ENCODE data around the gene C10orf143.

The C10orf143 gene

GRCh38 chr10:130141460-130141859 is 30.8 kb upstream of the C10orf143 start:
- H3K9me3 ChIP-seq (ENCODE audit: severe bottlenecking) = no peaks in the 10 kb centered on the region
- no peak for DNase-seq (ENCODE audit: low spot score)
- no peak overlapping the region for H3K4me3 ChIP-seq (ENCODE audit: severe bottlenecking)
- ATAC-seq (ENCODE audit: low read depth) = no peak
- peaks cover 29% of the 10 kb centered on the region for H3K4me1 ChIP-seq (ENCODE audit: insufficient read depth, poor library complexity, severe bottlenecking)
- H3K27me3 ChIP-seq (ENCODE audit: insufficient read depth, poor library complexity, severe bottlenecking) = no peaks in the 10 kb centered on the region
- H3K36me3 ChIP-seq (ENCODE audit: low read depth) = peaks cover 75% of the 10 kb centered on the region
- H3K27ac ChIP-seq (ENCODE audit: poor library complexity, severe bottlenecking) = no peak overlapping the region
- TF ChIP-seq CTCF (IDR thresholded peaks at IDR 0.05; ENCODE audit: poor library complexity, severe bottlenecking) = no peak

GRCh38 chr10:130141038-130141437 is 30.4 kb upstream of the C10orf143 start:
- ATAC-seq (ENCODE audit: low read depth) (no peak), DNase-seq (ENCODE audit: low spot score) (no peak)
- Histone ChIP-seq H3K4me3 (ENCODE audit: severe bottlenecking) (no peak overlapping the region), H3K4me1 (ENCODE audit: insufficient read depth, poor library complexity, severe bottlenecking) (peaks cover 29% of the 10 kb centered on the region), H3K9me3 (ENCODE audit: severe bottlenecking) (no peaks in the 10 kb centered on the region), H3K27ac (ENCODE audit: poor library complexity, severe bottlenecking) (no peak overlapping the region), H3K36me3 (ENCODE audit: low read depth) (peaks cover 70% of the 10 kb centered on the region), H3K27me3 (ENCODE audit: insufficient read depth, poor library complexity, severe bottlenecking) (no peaks in the 10 kb centered on the region)
- TF ChIP-seq CTCF (IDR thresholded peaks at IDR 0.05; ENCODE audit: poor library complexity, severe bottlenecking) = no peak

- Histone ChIP-seq H3K27me3 (ENCODE audit: insufficient read depth, poor library complexity, severe bottlenecking) (no peaks in the 10 kb centered on the region), H3K4me3 (ENCODE audit: severe bottlenecking) (no peak overlapping the region), H3K4me1 (ENCODE audit: insufficient read depth, poor library complexity, severe bottlenecking) (peaks cover 29% of the 10 kb centered on the region), H3K36me3 (ENCODE audit: low read depth) (peaks cover 64% of the 10 kb centered on the region), H3K27ac (ENCODE audit: poor library complexity, severe bottlenecking) (no peak overlapping the region), H3K9me3 (ENCODE audit: severe bottlenecking) (no peaks in the 10 kb centered on the region)
- DNase-seq (ENCODE audit: low spot score) (no peak), ATAC-seq (ENCODE audit: low read depth) (no peak)
- no peak for TF ChIP-seq CTCF (IDR thresholded peaks at IDR 0.05; ENCODE audit: poor library complexity, severe bottlenecking)
Observed at GRCh38 chr10:130140425-130140824, 29.8 kb upstream of the C10orf143 start.

GRCh38 chr10:130138479-130138866 is 27.8 kb upstream of the C10orf143 start:
- no peak overlapping the region for H3K4me3 ChIP-seq (ENCODE audit: severe bottlenecking)
- peaks cover 29% of the 10 kb centered on the region for H3K4me1 ChIP-seq (ENCODE audit: insufficient read depth, poor library complexity, severe bottlenecking)
- H3K27me3 ChIP-seq (ENCODE audit: insufficient read depth, poor library complexity, severe bottlenecking) = no peaks in the 10 kb centered on the region
- H3K27ac ChIP-seq (ENCODE audit: poor library complexity, severe bottlenecking) = peak overlapping the region; percentile 78
- ATAC-seq (ENCODE audit: low read depth) = peak; percentile 82
- TF ChIP-seq CTCF (IDR thresholded peaks at IDR 0.05; ENCODE audit: poor library complexity, severe bottlenecking) = no peak
- no peaks in the 10 kb centered on the region for H3K9me3 ChIP-seq (ENCODE audit: severe bottlenecking)
- DNase-seq (ENCODE audit: low spot score) = peak; percentile 73
- peaks cover 53% of the 10 kb centered on the region for H3K36me3 ChIP-seq (ENCODE audit: low read depth)

- no peak for ATAC-seq (ENCODE audit: low read depth)
- Histone ChIP-seq H3K4me3 (ENCODE audit: severe bottlenecking) (peak overlapping the region; percentile 87), H3K27me3 (ENCODE audit: insufficient read depth, poor library complexity, severe bottlenecking) (no peaks in the 10 kb centered on the region), H3K36me3 (ENCODE audit: low read depth) (peaks cover 49% of the 10 kb centered on the region), H3K4me1 (ENCODE audit: insufficient read depth, poor library complexity, severe bottlenecking) (peaks cover 29% of the 10 kb centered on the region), H3K27ac (ENCODE audit: poor library complexity, severe bottlenecking) (peak overlapping the region; percentile 78), H3K9me3 (ENCODE audit: severe bottlenecking) (no peaks in the 10 kb centered on the region)
- no peak for DNase-seq (ENCODE audit: low spot score)
- no peak for TF ChIP-seq CTCF (IDR thresholded peaks at IDR 0.05; ENCODE audit: poor library complexity, severe bottlenecking)
Observed at GRCh38 chr10:130137659-130138478, 27.2 kb upstream of the C10orf143 start.
